ENCODE measurements around the gene SLCO2A1.

- no peak for TF ChIP-seq POLR2A (IDR thresholded peaks at IDR 0.05)
- TF ChIP-seq, protein P1, sequence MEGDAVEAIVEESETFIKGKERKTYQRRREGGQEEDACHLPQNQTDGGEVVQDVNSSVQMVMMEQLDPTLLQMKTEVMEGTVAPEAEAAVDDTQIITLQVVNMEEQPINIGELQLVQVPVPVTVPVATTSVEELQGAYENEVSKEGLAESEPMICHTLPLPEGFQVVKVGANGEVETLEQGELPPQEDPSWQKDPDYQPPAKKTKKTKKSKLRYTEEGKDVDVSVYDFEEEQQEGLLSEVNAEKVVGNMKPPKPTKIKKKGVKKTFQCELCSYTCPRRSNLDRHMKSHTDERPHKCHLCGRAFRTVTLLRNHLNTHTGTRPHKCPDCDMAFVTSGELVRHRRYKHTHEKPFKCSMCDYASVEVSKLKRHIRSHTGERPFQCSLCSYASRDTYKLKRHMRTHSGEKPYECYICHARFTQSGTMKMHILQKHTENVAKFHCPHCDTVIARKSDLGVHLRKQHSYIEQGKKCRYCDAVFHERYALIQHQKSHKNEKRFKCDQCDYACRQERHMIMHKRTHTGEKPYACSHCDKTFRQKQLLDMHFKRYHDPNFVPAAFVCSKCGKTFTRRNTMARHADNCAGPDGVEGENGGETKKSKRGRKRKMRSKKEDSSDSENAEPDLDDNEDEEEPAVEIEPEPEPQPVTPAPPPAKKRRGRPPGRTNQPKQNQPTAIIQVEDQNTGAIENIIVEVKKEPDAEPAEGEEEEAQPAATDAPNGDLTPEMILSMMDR (IDR thresholded peaks at IDR 0.05): no peak
These were observed 21.9 kb downstream of the SLCO2A1 start for GRCh38 chr3:134007819-134008218.
